GM18505 (cell line): ENCODE data around the gene MBTD1.
"Not testable (repeated sequence)": the region's sequence is repeated elsewhere in the genome, so short reads cannot be mapped to it uniquely, and the experiment has no call there.

Source experiments
- ATAC-seq: cut with Tn5 transposase; IDR thresholded peaks from one replicate; pipeline ENCODE4 v1.9.1; 2021; ENCODE audit not compliant: unreplicated experiment
- POLR2A ChIP-seq: IDR thresholded peaks from 4 replicates; pipeline ENCODE4 v1.6.1; 2011; ENCODE audit warnings: borderline replicate concordance; ENCODE audit not compliant: insufficient read depth, insufficient read length; ENCODE audit errors: extremely low read depth

MBTD1 gene

GRCh38 chr17:51238255-51238887, 21.5 kb downstream of the MBTD1 start:
- ATAC-seq, result peak; percentile 73
- TF ChIP-seq POLR2A, result no peak

GRCh38 chr17:51234162-51234561, 25.7 kb downstream of the MBTD1 start:
- no peak for TF ChIP-seq POLR2A
- ATAC-seq, result no peak

GRCh38 chr17:51231999-51232398, 27.9 kb downstream of the MBTD1 start:
- ATAC-seq, result no peak
- no peak for TF ChIP-seq POLR2A

GRCh38 chr17:51230306-51230705, 29.5 kb downstream of the MBTD1 start:
- peak; percentile 65 for ATAC-seq
- TF ChIP-seq POLR2A, result no peak

GRCh38 chr17:51229889-51230288, 30.0 kb downstream of the MBTD1 start:
- ATAC-seq, result peak; percentile 34
- TF ChIP-seq POLR2A, result no peak

- ATAC-seq, result no peak
- no peak for TF ChIP-seq POLR2A
Observed at GRCh38 chr17:51228161-51228560, 31.7 kb downstream of the MBTD1 start.

- not testable (repeated sequence) for ATAC-seq
Observed at GRCh38 chr17:51225523-51225922, 34.3 kb downstream of the MBTD1 start.

- ATAC-seq, result no peak
- TF ChIP-seq POLR2A, result no peak
Observed at GRCh38 chr17:51224402-51225262, 35.2 kb downstream of the MBTD1 start.

GRCh38 chr17:51221322-51221721, 38.5 kb downstream of the MBTD1 start:
- TF ChIP-seq POLR2A, result no peak

GRCh38 chr17:51217946-51218345, 41.9 kb downstream of the MBTD1 start:
- no peak for TF ChIP-seq POLR2A
- ATAC-seq, result no peak

More at GRCh38 chr17:51221322-51221721, 38.5 kb downstream of the MBTD1 start:
- ATAC-seq, result no peak

GRCh38 chr17:51214920-51215319, 44.9 kb downstream of the MBTD1 start:
- TF ChIP-seq POLR2A, result no peak
- ATAC-seq, result no peak

GRCh38 chr17:51203838-51204237, 56.0 kb downstream of the MBTD1 start:
- ATAC-seq, result no peak

GRCh38 chr17:51200846-51201245, 59.0 kb downstream of the MBTD1 start:
- ATAC-seq, result no peak
- TF ChIP-seq POLR2A, result no peak

More at GRCh38 chr17:51203838-51204237, 56.0 kb downstream of the MBTD1 start:
- no peak for TF ChIP-seq POLR2A

GRCh38 chr17:51200295-51200694, 59.6 kb downstream of the MBTD1 start:
- TF ChIP-seq POLR2A, result no peak
- ATAC-seq, result no peak

- TF ChIP-seq POLR2A, result no peak
- ATAC-seq, result no peak
Observed at GRCh38 chr17:51197754-51198153, 62.1 kb downstream of the MBTD1 start.

GRCh38 chr17:51191895-51192294, 68.0 kb downstream of the MBTD1 start:
- no peak for ATAC-seq
- no peak for TF ChIP-seq POLR2A
